Liver (tissue), 9 donors: Measurements from ENCODE around the gene CUL1. TPM values are rescaled to one million over a fixed set of nuclear protein-coding genes. Genes with fewer than 3 reads are reported as not detected.

Experiments
- DNase-seq: peaks from one replicate; pipeline ENCODE4 v3.0.0-alpha.2; 2017; ENCODE audit warnings: low spot score
- H3K27ac ChIP-seq, 2 donors: one replicate each; pipeline ENCODE4 v1.7.0; 2013; ENCODE audit warnings: inconsistent platforms in 2 of 2, low read length in 2 of 2, control low read depth in 1 of 2, low read depth in 1 of 2, mild to moderate bottlenecking in 1 of 2
- H3K27me3 ChIP-seq, 4 donors: one replicate each; pipeline versions ENCODE4 v1.6.1 to v1.7.0; 2013; ENCODE audit warnings: low read length in 3 of 4, inconsistent platforms in 1 of 4, mild to moderate bottlenecking in 1 of 4, moderate library complexity in 1 of 4; ENCODE audit not compliant: control insufficient read depth in 4 of 4, insufficient read depth in 4 of 4
- H3K36me3 ChIP-seq, 4 donors: one replicate each; pipeline versions ENCODE4 v1.6.1 to v1.7.0; 2013; ENCODE audit warnings: low read length in 3 of 4, mild to moderate bottlenecking in 3 of 4, low read depth in 1 of 4, moderate library complexity in 1 of 4; ENCODE audit not compliant: control insufficient read depth in 4 of 4, insufficient read depth in 3 of 4
- H3K4me1 ChIP-seq, 4 donors: one replicate each; pipeline versions ENCODE4 v1.6.1 to v1.7.0; 2013; ENCODE audit warnings: low read length in 3 of 4, mild to moderate bottlenecking in 3 of 4, moderate library complexity in 1 of 4; ENCODE audit not compliant: control insufficient read depth in 4 of 4, insufficient read depth in 4 of 4
- H3K4me3 ChIP-seq, 3 donors: one replicate each; pipeline versions ENCODE4 v1.6.1 to v1.7.0; 2013; ENCODE audit warnings: low read length in 3 of 3, control low read depth in 1 of 3, low read depth in 1 of 3, mild to moderate bottlenecking in 1 of 3
- H3K9ac ChIP-seq, 2 donors: one replicate each; pipeline ENCODE4 v1.7.0; 2013; ENCODE audit warnings: low read length in 2 of 2, mild to moderate bottlenecking in 2 of 2, moderate library complexity in 2 of 2, control low read depth in 1 of 2, low read depth in 1 of 2
- H3K9me3 ChIP-seq, 4 donors: one replicate each; pipeline versions ENCODE4 v1.6.1 to v1.7.0; 2013; ENCODE audit warnings: low read length in 3 of 4; ENCODE audit not compliant: control insufficient read depth in 4 of 4
- EGR1 ChIP-seq, 2 donors: IDR thresholded peaks; 2 replicates each; pipeline ENCODE4 v1.6.1; 2016 to 2018; ENCODE audit warnings: antibody characterized with exemption in 2 of 2, low read depth in 2 of 2
- FOXA1 ChIP-seq: IDR thresholded peaks from 2 replicates; pipeline ENCODE4 v1.6.1; 2016; ENCODE audit warnings: antibody characterized with exemption
- FOXA2 ChIP-seq: IDR thresholded peaks from 2 replicates; pipeline ENCODE4 v1.6.1; 2016; ENCODE audit warnings: antibody characterized with exemption
- GABPA ChIP-seq, 2 donors: IDR thresholded peaks in 1 of 2; conservative IDR thresholded peaks in 1 of 2; 2 replicates each; pipeline ENCODE4 v1.6.1; 2016; ENCODE audit warnings: antibody characterized with exemption in 2 of 2, mild to moderate bottlenecking in 1 of 2, moderate library complexity in 1 of 2
- HNF4A ChIP-seq, 2 donors: conservative IDR thresholded peaks; 2 replicates each; pipeline ENCODE4 v1.6.1; 2016; ENCODE audit warnings: antibody characterized with exemption in 2 of 2, mild to moderate bottlenecking in 2 of 2
- HNF4G ChIP-seq: IDR thresholded peaks from 2 replicates; pipeline ENCODE4 v1.6.1; 2016; ENCODE audit warnings: antibody characterized with exemption
- JUND ChIP-seq, 2 donors: IDR thresholded peaks; 2 replicates each; pipeline ENCODE4 v1.6.1; 2016; ENCODE audit warnings: antibody characterized with exemption in 2 of 2
- NR2F2 ChIP-seq: IDR thresholded peaks from 2 replicates; pipeline ENCODE4 v1.6.1; 2016; ENCODE audit warnings: antibody characterized with exemption
- RAD21 ChIP-seq, 2 donors: IDR thresholded peaks; 2 replicates each; pipeline ENCODE4 v1.6.1; 2016; ENCODE audit warnings: antibody characterized with exemption in 2 of 2, mild to moderate bottlenecking in 2 of 2
- RXRA ChIP-seq, 2 donors: IDR thresholded peaks; 2 replicates each; pipeline ENCODE4 v1.6.1; 2017 to 2018; ENCODE audit warnings: antibody characterized with exemption in 2 of 2, mild to moderate bottlenecking in 1 of 2
- SP1 ChIP-seq: IDR thresholded peaks from 2 replicates; pipeline ENCODE4 v1.6.1; 2018; ENCODE audit warnings: antibody characterized with exemption, mild to moderate bottlenecking
- TAF1 ChIP-seq: conservative IDR thresholded peaks from 2 replicates; pipeline ENCODE4 v1.6.1; 2016; ENCODE audit warnings: antibody characterized with exemption, mild to moderate bottlenecking
- YY1 ChIP-seq: IDR thresholded peaks from 2 replicates; pipeline ENCODE4 v1.6.1; 2016; ENCODE audit warnings: antibody characterized with exemption, mild to moderate bottlenecking
- ZBTB33 ChIP-seq: IDR thresholded peaks from 2 replicates; pipeline ENCODE4 v1.6.1; 2016; ENCODE audit warnings: antibody characterized with exemption
- WGBS: extraction: QIAGEN DNeasy Blood & Tissue Kit; methylation state at CpG from one replicate; pipeline ENCODE4 v1.1.7; 2013; 5-methylcytosine and 5-hydroxymethylcytosine counted together
- polyA plus RNA-seq, 2 donors: library from polyadenylated mRNA; stranded (reverse) in 1 of 2; unstranded in 1 of 2; fragments of 200-250 nt in 1 of 2; fragments of >200 nt in 1 of 2; fragmentation: Nextera tagmentation in 1 of 2; extraction: Ambion mirVana in 1 of 2; gene quantifications; one replicate each; pipeline versions ENCODE4 v1.2.1 to v1.2.3, GENCODE V29; 2013 to 2015
- total RNA-seq, 2 donors: library from RNA; depleted of rRNA; stranded (reverse); fragments of >200 nt; gene quantifications; one replicate each; pipeline ENCODE4 v1.2.3, GENCODE V29; 2014
- TF ChIP-seq, protein P1 (sequence below): IDR thresholded peaks from 2 replicates; pipeline ENCODE4 v1.6.1; 2016; ENCODE audit warnings: antibody characterized with exemption
- TF ChIP-seq, protein P2 (sequence below): fragments of 150-350 bp; IDR thresholded peaks from 2 replicates; pipeline ENCODE4 v1.5.1; 2017; ENCODE audit warnings: improper control_type of control experiment, low read depth, low read length; ENCODE audit not compliant: missing input control
- donor health status: healthy.
- donor health status: healthy.
- donor health status: healthy.
- donor health status: healthy.
- donor health status: healthy.

The CUL1 gene
- total and polyA plus RNA-seq, 4 donors, result 21.7 to 56.7 (median 26.7) TPM

- Histone ChIP-seq H3K4me3 (no peak overlapping the region), H3K27me3 (no peaks in the 10 kb centered on the region), H3K4me1 (no peaks in the 10 kb centered on the region), H3K9me3 (no peaks in the 10 kb centered on the region), H3K27ac (no peak overlapping the region), H3K36me3 (no peaks in the 10 kb centered on the region), H3K9ac (no peak overlapping the region)
- TF ChIP-seq JUND (IDR thresholded peaks at IDR 0.05) (no peak), GABPA (IDR thresholded peaks at IDR 0.05 in 1 of 2, conservative IDR thresholded peaks at IDR 0.05 in 1 of 2) (no peak)
- WGBS, result 93% methylated on average over 1 of the region's 1 CpG
- DNase-seq, result no peak
Measured at GRCh38 chr7:148688526-148688925, 10.2 kb upstream of the CUL1 start.

GRCh38 chr7:148693651-148694050 lies 5.1 kb upstream of the CUL1 start:
- no peak overlapping the region for H3K4me3 ChIP-seq
- H3K36me3 ChIP-seq, result no peaks in the 10 kb centered on the region
- H3K27ac ChIP-seq, result no peak overlapping the region
- peaks cover 0 to 7% (median 2%) of the 10 kb centered on the region in 4 donors for H3K4me1 ChIP-seq
- DNase-seq, result no peak
- no peak for TF ChIP-seq TAF1
- TF ChIP-seq YY1, result no peak
- no peak for TF ChIP-seq HNF4G
- no peak for TF ChIP-seq FOXA1
- no peak for TF ChIP-seq GABPA (IDR thresholded peaks at IDR 0.05 in 1 of 2, conservative IDR thresholded peaks at IDR 0.05 in 1 of 2)
- TF ChIP-seq, protein P1, sequence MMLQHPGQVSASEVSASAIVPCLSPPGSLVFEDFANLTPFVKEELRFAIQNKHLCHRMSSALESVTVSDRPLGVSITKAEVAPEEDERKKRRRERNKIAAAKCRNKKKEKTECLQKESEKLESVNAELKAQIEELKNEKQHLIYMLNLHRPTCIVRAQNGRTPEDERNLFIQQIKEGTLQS, result no peak
- TF ChIP-seq NR2F2, result no peak
- no peak for TF ChIP-seq SP1
- H3K9ac ChIP-seq, result no peak overlapping the region
- no peaks in the 10 kb centered on the region for H3K27me3 ChIP-seq
- H3K9me3 ChIP-seq, result no peaks in the 10 kb centered on the region
- WGBS, result 95% methylated on average over 7 of the region's 7 CpGs

GRCh38 chr7:148694631-148695030 lies 4.1 kb upstream of the CUL1 start:
- TF ChIP-seq, protein P2, sequence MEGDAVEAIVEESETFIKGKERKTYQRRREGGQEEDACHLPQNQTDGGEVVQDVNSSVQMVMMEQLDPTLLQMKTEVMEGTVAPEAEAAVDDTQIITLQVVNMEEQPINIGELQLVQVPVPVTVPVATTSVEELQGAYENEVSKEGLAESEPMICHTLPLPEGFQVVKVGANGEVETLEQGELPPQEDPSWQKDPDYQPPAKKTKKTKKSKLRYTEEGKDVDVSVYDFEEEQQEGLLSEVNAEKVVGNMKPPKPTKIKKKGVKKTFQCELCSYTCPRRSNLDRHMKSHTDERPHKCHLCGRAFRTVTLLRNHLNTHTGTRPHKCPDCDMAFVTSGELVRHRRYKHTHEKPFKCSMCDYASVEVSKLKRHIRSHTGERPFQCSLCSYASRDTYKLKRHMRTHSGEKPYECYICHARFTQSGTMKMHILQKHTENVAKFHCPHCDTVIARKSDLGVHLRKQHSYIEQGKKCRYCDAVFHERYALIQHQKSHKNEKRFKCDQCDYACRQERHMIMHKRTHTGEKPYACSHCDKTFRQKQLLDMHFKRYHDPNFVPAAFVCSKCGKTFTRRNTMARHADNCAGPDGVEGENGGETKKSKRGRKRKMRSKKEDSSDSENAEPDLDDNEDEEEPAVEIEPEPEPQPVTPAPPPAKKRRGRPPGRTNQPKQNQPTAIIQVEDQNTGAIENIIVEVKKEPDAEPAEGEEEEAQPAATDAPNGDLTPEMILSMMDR, result no peak
- TF ChIP-seq HNF4G (no peak), RXRA (IDR thresholded peaks at IDR 0.05) (no peak), HNF4A (conservative IDR thresholded peaks at IDR 0.05) (peak in 1 of 2 donors; percentile 13), EGR1 (IDR thresholded peaks at IDR 0.05; ENCODE audit: low read depth in 2 of 2) (no peak)
- Histone ChIP-seq H3K27me3 (no peaks in the 10 kb centered on the region), H3K9me3 (no peaks in the 10 kb centered on the region), H3K4me1 (peaks cover 0 to 7% (median 2%) of the 10 kb centered on the region in 4 donors), H3K27ac (no peak overlapping the region), H3K9ac (no peak overlapping the region), H3K4me3 (no peak overlapping the region), H3K36me3 (no peaks in the 10 kb centered on the region)
- no peak for DNase-seq
- WGBS, result 90% methylated on average over 5 of the region's 5 CpGs

- Histone ChIP-seq H3K27ac (no peak overlapping the region), H3K27me3 (no peaks in the 10 kb centered on the region), H3K36me3 (no peaks in the 10 kb centered on the region), H3K4me3 (no peak overlapping the region), H3K4me1 (peaks cover 0 to 13% (median 9%) of the 10 kb centered on the region in 4 donors), H3K9me3 (no peaks in the 10 kb centered on the region), H3K9ac (no peak overlapping the region)
- no peak for DNase-seq
- WGBS, result 94% methylated on average over 3 of the region's 3 CpGs
- TF ChIP-seq RAD21 (IDR thresholded peaks at IDR 0.05) (no peak), HNF4A (conservative IDR thresholded peaks at IDR 0.05) (no peak), HNF4G (no peak), GABPA (IDR thresholded peaks at IDR 0.05 in 1 of 2, conservative IDR thresholded peaks at IDR 0.05 in 1 of 2) (no peak), ZBTB33 (no peak), SP1 (no peak), FOXA1 (no peak), EGR1 (IDR thresholded peaks at IDR 0.05; ENCODE audit: low read depth in 2 of 2) (no peak), RXRA (IDR thresholded peaks at IDR 0.05) (no peak), NR2F2 (no peak), FOXA2 (no peak), TAF1 (no peak), YY1 (no peak)
- TF ChIP-seq, protein P2, result no peak
- TF ChIP-seq, protein P1, result no peak
Measured at GRCh38 chr7:148695953-148696352, 2.8 kb upstream of the CUL1 start.
